ENCODE results near the gene NUDT14.

DNA sequence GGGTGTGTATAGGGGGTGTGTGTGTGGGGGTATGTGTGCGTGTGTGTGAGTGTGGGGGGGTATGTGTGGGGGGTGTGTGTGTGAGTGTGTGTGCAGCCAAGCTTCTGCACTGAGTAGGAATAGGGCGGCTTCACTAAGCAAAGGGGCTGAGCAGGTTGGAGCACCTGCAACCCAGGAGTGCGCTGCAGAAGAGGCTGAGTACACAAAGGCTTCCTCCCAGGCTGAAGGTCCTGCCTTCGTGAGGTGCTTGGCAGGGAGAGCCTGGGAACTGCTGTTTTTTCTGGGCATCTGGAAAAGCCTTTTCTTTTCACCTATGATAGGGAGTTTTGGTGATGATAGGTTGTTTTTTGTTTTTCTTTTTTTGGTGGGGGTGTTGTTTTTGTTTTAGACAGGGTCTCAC is 6.0 kb upstream of the NUDT14 start:
- TF ChIP-seq CTCF (conservative IDR thresholded peaks at IDR 0.05; ENCODE audit: low read length), result no peak
- no peak for TF ChIP-seq EZH2phosphoT487 (IDR thresholded peaks at IDR 0.05; ENCODE audit: borderline replicate concordance)
